GM12864 (cell line): Measurements from ENCODE around the gene LRRC27.

Source experiments
- DNase-seq: peaks from one replicate; pipeline ENCODE4 v3.0.0-alpha.2; 2011; ENCODE audit warnings: low read depth
- H3K4me3 ChIP-seq: 2 replicates; pipeline ENCODE4 v1.5.1; 2011; ENCODE audit warnings: mild to moderate bottlenecking, low read depth, low read length, control low read depth
- CTCF ChIP-seq: IDR thresholded peaks from 2 replicates; pipeline ENCODE4 v1.5.1; 2011; ENCODE audit warnings: low read depth, mild to moderate bottlenecking, moderate library complexity, low read length, control low read depth, inconsistent platforms; ENCODE audit errors: missing control alignments

The LRRC27 gene

DNA sequence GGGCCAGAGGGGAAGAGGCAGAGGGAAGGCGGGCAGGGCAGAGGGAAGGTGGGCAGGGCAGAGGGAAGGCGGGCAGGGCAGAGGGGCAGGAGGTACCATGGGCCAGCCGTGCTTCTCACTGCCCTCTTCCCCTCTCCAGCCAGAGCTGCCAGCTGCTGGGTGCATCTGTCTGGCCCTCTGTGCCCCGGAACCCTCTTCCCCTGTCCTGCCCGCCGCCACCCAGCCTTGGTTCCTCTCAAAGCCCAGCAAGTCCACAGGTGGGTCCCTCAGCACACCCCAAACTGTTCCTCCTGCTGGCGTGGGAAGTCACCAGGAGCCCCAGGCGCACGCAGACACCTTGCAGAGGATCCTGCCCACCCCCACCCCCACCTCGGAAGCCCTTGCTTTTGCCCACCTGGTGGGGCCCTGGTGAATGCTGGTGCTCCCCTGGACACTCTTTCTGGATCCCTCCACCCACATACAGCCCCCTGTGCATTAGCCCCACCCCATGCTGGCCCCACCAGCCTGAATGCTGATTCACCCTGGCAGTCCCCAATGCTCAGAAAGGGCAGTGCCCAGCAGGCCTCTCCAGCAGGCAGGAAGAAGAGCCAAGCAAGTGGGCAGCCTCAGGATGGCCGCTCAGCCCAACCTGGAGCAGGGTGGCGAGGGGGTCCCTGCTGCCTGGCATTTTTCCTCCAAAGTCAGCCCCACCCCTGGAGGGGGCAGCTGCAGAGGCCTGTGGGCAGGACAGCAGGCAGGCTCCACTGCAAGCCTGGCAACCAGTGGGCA lies 63.1 kb downstream of the LRRC27 start:
- H3K4me3 ChIP-seq: no peak overlapping the region
- no peak for DNase-seq
- no peak for TF ChIP-seq CTCF

DNA sequence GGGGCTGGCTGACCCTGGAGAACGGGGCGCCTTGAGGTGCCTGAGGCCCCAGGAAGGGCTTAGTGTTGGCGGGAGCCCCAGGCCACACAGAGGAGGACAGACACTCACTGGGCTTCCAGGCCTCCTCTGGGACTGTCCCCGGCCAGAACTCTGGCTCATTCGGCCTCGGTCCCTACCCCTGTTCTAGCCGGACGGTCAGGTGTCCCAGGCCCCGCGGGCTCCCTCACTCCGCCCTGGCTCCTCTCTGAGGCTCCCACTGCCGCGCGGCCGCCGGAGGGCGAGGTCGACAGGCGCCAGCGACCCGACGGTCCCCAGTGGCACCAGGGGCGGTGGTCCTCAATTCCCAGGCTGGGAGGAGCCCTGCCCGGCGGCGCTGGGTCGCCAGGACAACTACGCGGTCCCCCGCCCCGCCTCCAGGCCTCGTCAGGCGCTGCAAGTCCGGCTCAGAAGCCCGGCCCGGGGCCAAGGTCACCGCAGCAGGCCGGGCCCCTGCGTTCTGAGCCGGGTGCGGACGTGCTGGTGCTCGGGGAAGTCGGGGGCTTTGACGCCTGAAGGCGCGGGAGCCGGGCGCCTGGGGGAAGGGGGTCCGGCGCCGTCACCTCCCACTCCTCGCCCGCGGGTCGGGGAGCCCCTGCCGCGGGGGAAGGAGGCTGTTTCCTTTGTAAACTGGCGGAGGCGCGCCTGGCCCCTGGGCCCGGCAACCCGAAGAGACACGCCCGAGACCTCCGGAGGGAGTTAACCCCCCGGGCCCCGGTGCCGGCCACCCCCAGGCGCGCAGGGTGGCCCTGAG lies 63.9 kb downstream of the LRRC27 start:
- H3K4me3 ChIP-seq: no peak overlapping the region
- TF ChIP-seq CTCF: no peak
- no peak for DNase-seq

GRCh38 chr10:132396494-132397035 lies 64.6 kb downstream of the LRRC27 start:
- H3K4me3 ChIP-seq: peak overlapping the region; percentile 28; the same call in 1 of the 2 replicates
- no peak for DNase-seq
- peak; percentile 25 for TF ChIP-seq CTCF

DNA sequence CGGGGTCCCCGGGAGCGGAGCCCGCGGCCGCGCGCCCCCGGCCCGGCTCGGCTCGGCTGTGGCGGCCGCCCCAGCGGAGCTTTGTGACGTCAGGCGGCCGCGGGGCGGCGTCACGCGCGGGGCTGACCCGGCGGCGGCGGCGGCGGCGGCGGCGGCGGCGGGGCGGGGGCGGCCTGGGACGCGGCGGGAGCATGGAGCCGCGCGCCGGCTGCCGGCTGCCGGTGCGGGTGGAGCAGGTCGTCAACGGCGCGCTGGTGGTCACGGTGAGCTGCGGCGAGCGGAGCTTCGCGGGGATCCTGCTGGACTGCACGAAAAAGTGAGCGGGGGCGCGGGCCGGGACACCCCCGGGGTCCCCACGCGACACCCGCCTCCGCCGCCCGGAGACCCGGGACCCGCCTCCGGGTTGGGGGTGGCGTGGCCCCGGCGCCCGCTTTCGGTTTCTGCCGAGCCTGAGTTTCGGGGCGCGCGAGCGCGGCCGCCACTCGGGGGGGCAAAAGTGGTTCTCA lies 65.1 kb downstream of the LRRC27 start, which contains the start of gene PWWP2B:
PWWP2B (plus strand) TSS at position 165 of the 506 bp plus-strand sequence; CDS start at position 192, 27 bp downstream.
- peak within 1 kb of the TSS; percentile 57 for H3K4me3 ChIP-seq
- no peak for TF ChIP-seq CTCF
- DNase-seq: no peak

GRCh38 chr10:132397671-132398565 lies 65.9 kb downstream of the LRRC27 start:
- no peak for TF ChIP-seq CTCF
- H3K4me3 ChIP-seq: peak overlapping the region; percentile 57
- DNase-seq: no peak

GRCh38 chr10:132398566-132398991 lies 66.6 kb downstream of the LRRC27 start:
- no peak for TF ChIP-seq CTCF
- H3K4me3 ChIP-seq: no peak overlapping the region
- no peak for DNase-seq
